Heart left ventricle (tissue), 13 donors: ENCODE measurements around the gene TNFSF11.

Source experiments
- POLR2A ChIP-seq, 2 donors: fragments of 450-650 bp; IDR thresholded peaks; one replicate each; pipeline ENCODE4 v1.6.1; 2017; ENCODE audit warnings: antibody characterized with exemption in 2 of 2, mild to moderate bottlenecking in 2 of 2, moderate library complexity in 2 of 2
- TF ChIP-seq, protein P1 (sequence below), 12 donors: fragments of 200-600 bp; sonication (generic) in 4 of 12; IDR thresholded peaks; one replicate each; pipeline versions ENCODE4 v1.5.0 to v1.8.0; 2018 to 2022; ENCODE audit warnings: antibody characterized with exemption in 12 of 12, mild to moderate bottlenecking in 5 of 12
- donor health status: ischemic (EF 13 %, LVEDD 7.1; RV severe dilation, severe dysfunction).
- donor health status: DM: no; HTN: yes; CAD: no.
- donor health status: DM: no; HTN: no; CAD: no.
- donor health status: ischemic (EF 25% LVEDD 6.9; RV normal size, moderate dysfunction).
- donor health status: ischemic (EF 25% LVEDD 5.7; RV mildly dilated, moderate dysfunction).
- donor health status: ischemic (EF 35%, LVEDD 5.7; RV mildly dilated, moderate dysfunction).
- donor health status: nonischemic (EF 11% LVEDD 7.7; RV severe dilation, severe dysfunction).
- donor health status: DM: yes; HTN: yes; CAD: no.
- donor health status: PGD.
- donor health status: ischemic (EF 29% LVEDD 5.4; RV normal size, mild dysfunction).
- donor health status: nonischemic (EF 23%, LVEDD 6.1; RV moderate dilation, normal function).

DNA sequence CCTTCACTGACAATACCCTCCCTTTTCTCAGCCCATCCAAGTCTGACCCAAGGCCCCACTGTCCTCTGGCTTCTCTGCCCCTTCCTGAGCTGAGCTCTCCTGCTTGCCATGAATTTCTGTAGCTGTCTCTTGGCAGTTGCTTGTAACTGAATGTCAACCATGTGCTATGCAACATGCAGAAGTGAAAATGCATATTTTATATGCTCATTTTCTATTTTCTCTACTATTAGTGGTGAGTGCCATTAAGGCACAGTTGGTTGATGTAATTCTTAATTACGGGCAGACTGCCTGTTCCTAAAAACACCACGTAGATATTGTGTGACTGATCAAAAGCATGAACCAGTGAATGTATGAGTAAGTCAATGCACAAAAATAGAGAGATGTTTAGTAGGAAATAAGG lies 29.6 kb downstream of the TNFSF11 start:
- TF ChIP-seq, protein P1, sequence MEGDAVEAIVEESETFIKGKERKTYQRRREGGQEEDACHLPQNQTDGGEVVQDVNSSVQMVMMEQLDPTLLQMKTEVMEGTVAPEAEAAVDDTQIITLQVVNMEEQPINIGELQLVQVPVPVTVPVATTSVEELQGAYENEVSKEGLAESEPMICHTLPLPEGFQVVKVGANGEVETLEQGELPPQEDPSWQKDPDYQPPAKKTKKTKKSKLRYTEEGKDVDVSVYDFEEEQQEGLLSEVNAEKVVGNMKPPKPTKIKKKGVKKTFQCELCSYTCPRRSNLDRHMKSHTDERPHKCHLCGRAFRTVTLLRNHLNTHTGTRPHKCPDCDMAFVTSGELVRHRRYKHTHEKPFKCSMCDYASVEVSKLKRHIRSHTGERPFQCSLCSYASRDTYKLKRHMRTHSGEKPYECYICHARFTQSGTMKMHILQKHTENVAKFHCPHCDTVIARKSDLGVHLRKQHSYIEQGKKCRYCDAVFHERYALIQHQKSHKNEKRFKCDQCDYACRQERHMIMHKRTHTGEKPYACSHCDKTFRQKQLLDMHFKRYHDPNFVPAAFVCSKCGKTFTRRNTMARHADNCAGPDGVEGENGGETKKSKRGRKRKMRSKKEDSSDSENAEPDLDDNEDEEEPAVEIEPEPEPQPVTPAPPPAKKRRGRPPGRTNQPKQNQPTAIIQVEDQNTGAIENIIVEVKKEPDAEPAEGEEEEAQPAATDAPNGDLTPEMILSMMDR (IDR thresholded peaks at IDR 0.05) = no peak
- no peak for TF ChIP-seq POLR2A (IDR thresholded peaks at IDR 0.05)
